H1 (cell line): Measurements from ENCODE around the gene COL21A1.

Experiments used
- CHD1 ChIP-seq: IDR thresholded peaks from 2 replicates; pipeline ENCODE4 v1.6.1; 2012; ENCODE audit warnings: low read depth, low read length, improper control_type of control experiment
- EP300 ChIP-seq, 2 experiments: IDR thresholded peaks; 1 replicate in 1 of 2; 2 replicates in 1 of 2; pipeline ENCODE4 v1.6.1; 2011 to 2012; ENCODE audit warnings: low read depth in 2 of 2, low read length in 2 of 2, mild to moderate bottlenecking in 2 of 2, borderline replicate concordance in 1 of 2, inconsistent platforms in 1 of 2, moderate library complexity in 1 of 2
- EZH2 ChIP-seq: fragments of 200-600 bp; sonication (generic); IDR thresholded peaks from 2 replicates; pipeline ENCODE4 v1.7.1; 2012; ENCODE audit warnings: low read depth, mild to moderate bottlenecking, moderate library complexity, low read length, inconsistent platforms; ENCODE audit not compliant: severe bottlenecking
- HDAC2 ChIP-seq, 2 experiments: fragments of 300-600 bp in 1 of 2; sonication (generic) in 1 of 2; IDR thresholded peaks; 2 replicates each; pipeline ENCODE4 v1.6.1; 2011 to 2012; ENCODE audit warnings: low read depth in 2 of 2, low read length in 2 of 2, mild to moderate bottlenecking in 2 of 2, moderate library complexity in 2 of 2, borderline replicate concordance in 1 of 2, inconsistent platforms in 1 of 2
- POLR2A ChIP-seq, 2 experiments: IDR thresholded peaks; 1 replicate in 1 of 2; 2 replicates in 1 of 2; pipeline ENCODE4 v1.6.1; 2011; ENCODE audit warnings: low read depth in 2 of 2, low read length in 2 of 2, mild to moderate bottlenecking in 2 of 2; ENCODE audit errors: control extremely low read depth in 1 of 2
- YY1 ChIP-seq: IDR thresholded peaks from 2 replicates; pipeline ENCODE4 v1.6.1; 2011; ENCODE audit warnings: low read depth, mild to moderate bottlenecking, low read length
- TF ChIP-seq, protein P1 (sequence below), 3 experiments: IDR thresholded peaks; 1 replicate in 2 of 3; 2 replicates in 1 of 3; pipeline versions ENCODE4 v1.5.1 to v1.6.1; 2011; ENCODE audit warnings: low read length in 3 of 3, mild to moderate bottlenecking in 3 of 3, inconsistent platforms in 2 of 3, low read depth in 1 of 3, moderate library complexity in 1 of 3; ENCODE audit not compliant: insufficient read depth in 1 of 3; ENCODE audit errors: control extremely low read depth in 1 of 3

DNA sequence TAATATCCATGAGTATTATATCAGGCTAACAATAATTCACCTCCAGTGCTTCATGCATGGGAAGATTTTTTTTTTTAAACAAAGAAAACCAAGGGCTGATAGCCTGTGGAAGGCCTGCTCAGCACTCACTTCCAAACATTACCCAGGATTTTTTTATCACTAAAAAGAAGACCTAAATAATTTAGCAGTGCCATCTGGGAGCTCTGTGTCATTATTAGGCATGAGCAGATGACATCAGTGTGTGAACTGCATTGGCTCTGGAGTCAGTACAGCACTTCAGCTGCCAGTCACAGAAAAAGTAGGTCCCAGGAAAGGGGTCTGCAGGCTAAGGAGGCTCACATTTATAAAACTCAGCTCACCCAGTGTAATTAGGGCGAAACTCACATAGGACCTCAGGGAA, 94.8 kb downstream of the COL21A1 start:
- TF ChIP-seq, protein P1, sequence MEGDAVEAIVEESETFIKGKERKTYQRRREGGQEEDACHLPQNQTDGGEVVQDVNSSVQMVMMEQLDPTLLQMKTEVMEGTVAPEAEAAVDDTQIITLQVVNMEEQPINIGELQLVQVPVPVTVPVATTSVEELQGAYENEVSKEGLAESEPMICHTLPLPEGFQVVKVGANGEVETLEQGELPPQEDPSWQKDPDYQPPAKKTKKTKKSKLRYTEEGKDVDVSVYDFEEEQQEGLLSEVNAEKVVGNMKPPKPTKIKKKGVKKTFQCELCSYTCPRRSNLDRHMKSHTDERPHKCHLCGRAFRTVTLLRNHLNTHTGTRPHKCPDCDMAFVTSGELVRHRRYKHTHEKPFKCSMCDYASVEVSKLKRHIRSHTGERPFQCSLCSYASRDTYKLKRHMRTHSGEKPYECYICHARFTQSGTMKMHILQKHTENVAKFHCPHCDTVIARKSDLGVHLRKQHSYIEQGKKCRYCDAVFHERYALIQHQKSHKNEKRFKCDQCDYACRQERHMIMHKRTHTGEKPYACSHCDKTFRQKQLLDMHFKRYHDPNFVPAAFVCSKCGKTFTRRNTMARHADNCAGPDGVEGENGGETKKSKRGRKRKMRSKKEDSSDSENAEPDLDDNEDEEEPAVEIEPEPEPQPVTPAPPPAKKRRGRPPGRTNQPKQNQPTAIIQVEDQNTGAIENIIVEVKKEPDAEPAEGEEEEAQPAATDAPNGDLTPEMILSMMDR (IDR thresholded peaks at IDR 0.05; ENCODE audit: control extremely low read depth in 1 of 3, insufficient read depth in 1 of 3, low read depth in 1 of 3, low read length in 3 of 3) = no peak
- TF ChIP-seq POLR2A (IDR thresholded peaks at IDR 0.05; ENCODE audit: control extremely low read depth in 1 of 2, low read depth in 2 of 2, low read length in 2 of 2) = no peak
- no peak for TF ChIP-seq EP300 (IDR thresholded peaks at IDR 0.05; ENCODE audit: borderline replicate concordance in 1 of 2, low read depth in 2 of 2, low read length in 2 of 2)
- no peak for TF ChIP-seq HDAC2 (IDR thresholded peaks at IDR 0.05; ENCODE audit: borderline replicate concordance in 1 of 2, low read depth in 2 of 2, low read length in 2 of 2)
- TF ChIP-seq CHD1 = no peak
- TF ChIP-seq YY1 = no peak
- TF ChIP-seq EZH2 = no peak
